GM19397 (cell line): Measurements from ENCODE around the gene ZNF331.

Source experiments
- ATAC-seq: cut with Tn5 transposase; IDR thresholded peaks from one replicate; pipeline ENCODE4 v1.9.1; 2021; ENCODE audit warnings: mild to moderate bottlenecking, moderate library complexity; ENCODE audit not compliant: unreplicated experiment

Gene ZNF331

DNA sequence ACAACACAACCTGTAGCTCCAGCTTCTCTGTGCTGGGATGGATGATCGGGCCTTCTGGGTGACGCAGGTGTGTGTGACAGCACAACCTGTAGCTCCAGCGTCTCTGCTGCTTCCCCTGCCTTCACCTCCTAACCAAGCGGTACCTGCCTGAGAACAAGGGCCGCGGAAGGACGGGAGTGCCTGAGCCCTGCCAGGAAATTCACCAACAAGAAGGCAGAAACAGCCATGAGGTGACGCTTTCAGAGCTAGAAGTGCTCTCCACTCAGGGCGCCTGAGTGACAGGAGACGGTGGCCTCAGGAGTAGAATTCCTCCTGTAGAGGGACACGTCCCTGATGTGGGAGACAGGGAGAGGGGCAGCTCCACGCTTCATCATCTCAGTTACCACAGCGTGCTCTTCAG is 17.4 kb downstream of the ZNF331 start:
- no peak for ATAC-seq

DNA sequence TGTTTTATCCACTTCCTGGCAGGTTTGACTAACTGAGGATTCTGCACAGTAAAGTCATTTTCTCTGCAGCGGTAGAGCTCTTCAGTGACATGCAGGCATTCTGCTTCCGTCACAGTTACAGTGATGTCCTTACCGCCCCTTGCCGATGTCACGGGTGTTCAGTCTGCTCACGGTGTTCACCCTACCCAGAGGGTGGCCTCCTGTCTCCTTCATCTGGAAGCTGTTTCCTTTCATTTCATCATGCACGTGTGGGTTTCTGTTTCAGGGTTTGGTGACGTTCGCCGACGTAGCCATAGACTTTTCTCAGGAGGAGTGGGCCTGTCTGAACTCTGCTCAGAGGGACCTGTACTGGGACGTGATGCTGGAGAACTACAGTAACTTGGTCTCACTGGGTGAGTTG is 33.4 kb downstream of the ZNF331 start:
- no peak for ATAC-seq

DNA sequence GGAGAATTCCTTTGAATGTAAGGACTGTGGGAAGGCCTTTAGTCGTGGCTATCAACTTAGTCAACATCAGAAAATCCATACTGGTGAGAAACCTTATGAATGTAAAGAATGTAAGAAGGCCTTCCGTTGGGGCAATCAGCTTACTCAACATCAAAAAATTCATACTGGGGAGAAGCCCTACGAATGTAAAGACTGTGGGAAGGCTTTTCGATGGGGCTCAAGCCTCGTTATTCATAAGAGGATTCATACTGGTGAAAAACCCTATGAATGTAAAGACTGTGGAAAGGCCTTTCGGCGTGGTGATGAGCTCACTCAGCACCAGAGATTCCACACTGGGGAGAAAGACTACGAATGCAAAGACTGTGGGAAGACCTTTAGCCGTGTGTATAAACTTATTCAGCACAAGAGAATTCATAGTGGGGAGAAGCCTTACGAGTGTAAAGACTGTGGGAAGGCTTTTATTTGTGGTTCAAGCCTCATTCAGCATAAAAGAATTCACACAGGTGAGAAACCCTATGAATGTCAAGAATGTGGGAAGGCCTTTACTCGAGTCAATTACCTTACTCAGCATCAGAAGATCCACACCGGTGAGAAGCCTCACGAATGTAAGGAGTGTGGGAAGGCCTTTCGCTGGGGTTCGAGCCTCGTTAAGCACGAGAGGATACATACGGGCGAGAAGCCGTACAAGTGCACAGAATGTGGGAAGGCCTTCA is 39.2 kb downstream of the ZNF331 start:
- no peak for ATAC-seq

DNA sequence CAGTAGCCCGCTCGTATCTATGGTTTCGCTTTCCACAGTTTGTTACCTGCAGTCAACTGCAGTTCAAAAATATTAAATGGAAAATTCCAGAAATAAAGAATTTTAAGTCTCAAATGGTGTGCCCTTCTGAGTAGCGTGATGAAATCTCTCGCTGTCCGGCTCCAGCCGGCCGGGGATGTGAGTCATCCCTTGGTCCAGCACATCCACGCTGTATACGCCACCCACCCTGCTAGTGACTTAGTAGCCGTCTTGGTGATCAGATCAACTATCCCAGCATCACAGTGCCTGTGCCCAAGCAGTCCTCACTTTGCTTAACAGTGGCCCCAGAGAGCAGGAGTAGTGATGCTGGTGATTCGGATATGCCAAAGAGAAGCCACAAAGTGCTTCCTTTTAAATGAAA is 40.0 kb downstream of the ZNF331 start:
- no peak for ATAC-seq

DNA sequence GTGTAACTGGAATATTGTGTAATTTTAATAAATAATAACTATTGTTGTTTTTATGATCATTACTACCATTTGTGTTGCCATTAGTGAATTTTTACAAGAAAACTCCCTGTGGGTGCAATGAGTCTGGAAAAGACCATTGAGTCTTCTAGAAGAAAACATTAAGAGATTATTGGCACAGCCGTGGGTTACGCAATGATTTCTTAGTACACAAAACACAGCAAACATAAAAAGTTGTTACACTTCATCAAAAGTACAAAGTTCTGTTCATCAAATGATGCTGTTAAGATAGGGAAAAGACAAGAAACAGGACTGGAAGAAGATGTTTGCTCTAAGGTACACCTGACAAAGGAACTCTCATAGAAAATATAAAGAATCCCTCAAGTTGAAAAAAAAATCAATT is 41.6 kb downstream of the ZNF331 start:
- ATAC-seq: no peak

DNA sequence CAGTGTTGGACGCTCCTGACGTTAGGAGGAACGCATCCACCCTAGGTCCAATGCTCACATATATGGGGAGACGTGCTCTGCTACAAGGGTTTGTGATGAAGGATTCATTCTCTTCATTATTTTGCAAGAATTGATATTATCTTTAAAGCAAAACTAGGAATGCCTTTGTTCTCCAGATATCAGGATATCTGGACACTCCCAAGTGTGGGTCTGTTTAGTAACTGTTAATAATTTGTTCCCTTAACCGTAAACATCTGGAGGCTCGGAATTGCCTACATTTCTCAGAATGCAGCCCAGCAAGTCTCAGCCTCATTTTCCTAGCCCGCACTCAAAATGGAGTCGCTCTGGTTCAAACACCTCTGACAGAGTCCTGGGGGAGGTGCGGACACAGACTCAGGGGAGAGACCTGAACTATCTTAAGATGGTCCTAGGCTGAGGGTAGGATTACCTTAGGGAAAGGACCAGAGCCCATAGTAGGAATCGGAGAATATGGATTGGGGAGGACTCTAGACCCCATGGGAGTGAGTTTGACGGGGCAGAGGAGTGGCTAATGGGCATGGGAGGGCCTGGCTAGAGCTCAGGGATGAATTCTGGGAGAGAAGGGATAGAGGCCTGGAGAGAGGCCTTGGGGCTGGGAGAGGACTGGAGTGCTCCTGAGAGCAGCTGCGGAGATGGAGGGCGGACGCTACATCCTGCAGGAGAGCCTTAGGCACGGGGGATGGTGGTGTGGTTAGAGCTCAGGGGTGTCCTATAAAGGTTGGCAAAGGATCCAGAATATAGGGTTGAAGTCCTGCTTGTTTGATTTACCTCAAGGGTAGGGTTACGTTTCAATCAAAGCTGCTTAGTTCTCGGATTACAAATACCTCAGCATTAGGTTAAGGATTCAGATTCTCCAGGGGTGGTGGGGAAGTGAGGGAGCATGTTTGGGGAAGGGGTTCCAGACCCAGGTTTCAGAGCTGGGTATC is 43.2 kb downstream of the ZNF331 start:
- ATAC-seq: no peak

DNA sequence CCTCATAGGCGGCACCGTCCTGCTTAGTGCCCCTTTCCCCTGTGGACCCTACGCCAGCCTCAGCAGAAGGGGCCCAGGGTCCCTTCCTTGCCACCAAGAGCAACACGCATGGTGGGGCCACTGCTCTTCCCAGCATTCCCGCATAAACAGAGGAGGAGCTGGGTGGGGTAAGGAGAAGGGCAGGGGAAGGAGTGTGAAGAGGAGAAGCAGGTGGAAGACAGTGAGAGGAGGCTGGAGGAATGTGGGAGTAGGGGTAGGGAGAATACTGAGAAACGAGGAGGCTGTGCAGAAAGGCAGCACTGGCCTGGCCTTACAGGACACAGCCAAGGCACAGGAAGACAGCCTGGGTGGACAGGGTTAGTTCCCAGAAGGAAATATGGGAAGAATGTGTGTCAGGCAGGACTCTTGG is 43.9 kb downstream of the ZNF331 start:
- no peak for ATAC-seq

DNA sequence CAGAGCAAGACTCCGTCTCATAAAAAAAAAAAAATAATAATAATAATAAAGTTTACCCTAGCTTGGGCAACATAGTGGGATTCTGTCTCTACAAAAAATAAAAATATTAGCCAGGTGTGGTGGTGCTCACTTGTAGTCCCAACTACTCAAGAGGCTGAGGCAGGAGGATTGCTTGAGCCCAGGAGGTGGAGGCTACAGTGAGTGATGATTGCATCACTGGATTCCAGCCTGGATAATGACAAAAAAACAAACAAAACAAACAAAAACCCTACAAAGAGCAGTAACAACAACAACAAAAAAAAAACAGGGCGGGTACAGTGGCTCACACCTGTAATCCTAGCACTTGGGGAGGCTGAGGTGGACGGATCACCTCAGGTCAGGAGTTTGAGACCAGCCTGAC is 45.2 kb downstream of the ZNF331 start:
- ATAC-seq: no peak

DNA sequence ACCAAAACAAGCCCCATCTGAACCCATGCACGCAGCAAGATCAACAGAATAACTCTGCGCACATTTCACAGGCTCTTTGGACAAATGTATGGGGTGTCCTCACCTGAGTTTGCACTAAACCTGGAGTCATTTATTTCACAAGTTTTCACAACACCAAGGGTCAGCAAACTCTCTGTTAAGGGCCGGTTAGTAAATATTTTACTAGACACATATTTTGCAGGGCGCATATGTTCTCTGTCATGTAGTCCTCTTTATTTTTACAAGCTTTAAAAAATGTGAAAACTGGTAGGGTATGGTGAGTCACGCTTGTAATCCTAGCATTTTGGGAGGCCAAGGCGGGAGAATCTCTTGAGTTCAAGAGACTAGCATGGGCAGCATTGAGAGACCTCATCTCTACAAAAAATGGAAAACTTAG is 48.3 kb downstream of the ZNF331 start:
- ATAC-seq: no peak

DNA sequence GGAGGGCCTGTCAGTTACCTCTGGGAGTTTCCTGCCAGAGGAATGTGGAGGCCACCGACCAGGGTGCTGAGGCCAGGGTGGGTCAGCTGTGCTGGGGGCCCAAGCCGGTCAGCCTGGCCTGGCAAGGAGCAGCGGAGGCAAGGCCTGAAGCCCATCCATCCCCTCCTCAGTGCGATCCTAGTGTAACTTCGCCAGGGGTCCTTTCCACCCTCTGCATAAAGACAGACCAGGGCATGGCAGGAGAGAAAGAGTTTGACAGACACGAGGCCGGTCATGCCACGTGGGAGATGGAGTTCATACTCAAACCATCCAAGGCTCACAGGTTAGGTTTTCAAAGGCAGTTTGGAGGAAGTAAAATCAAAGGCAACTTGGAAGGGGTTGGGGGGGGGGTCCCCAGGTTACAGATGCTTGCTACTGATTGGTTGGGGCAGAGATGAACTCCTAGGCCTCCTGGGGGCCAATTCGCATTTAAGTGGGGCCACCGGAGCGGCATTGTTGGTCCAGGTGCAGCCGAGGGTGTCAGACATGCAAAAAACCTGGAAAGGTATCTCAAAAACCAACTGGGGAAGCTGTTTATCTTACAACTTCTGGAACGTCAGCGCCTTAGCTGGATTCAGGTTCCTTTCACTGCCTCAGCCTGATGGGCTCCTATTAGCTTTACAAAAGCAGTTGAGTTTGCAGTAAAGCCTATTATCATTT is 57.0 kb downstream of the ZNF331 start:
- ATAC-seq: no peak

DNA sequence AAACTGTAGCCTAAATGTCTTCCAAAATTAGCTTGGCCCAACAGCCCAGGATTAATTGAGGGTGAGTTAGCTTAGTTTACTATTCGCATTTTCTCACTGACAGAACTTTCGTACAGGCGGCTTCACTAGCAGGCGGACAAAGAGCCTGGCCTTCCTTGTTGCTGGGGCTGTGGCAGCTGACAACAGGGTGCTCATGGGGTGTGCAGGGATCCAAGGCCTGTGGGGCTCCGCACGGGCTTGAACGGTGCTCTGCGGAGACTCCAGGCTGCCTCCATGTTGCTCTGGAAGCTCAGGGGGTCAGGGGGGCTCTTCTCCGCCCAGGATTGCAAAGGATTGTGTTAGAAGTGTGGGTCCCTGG is 57.5 kb downstream of the ZNF331 start:
- no peak for ATAC-seq

DNA sequence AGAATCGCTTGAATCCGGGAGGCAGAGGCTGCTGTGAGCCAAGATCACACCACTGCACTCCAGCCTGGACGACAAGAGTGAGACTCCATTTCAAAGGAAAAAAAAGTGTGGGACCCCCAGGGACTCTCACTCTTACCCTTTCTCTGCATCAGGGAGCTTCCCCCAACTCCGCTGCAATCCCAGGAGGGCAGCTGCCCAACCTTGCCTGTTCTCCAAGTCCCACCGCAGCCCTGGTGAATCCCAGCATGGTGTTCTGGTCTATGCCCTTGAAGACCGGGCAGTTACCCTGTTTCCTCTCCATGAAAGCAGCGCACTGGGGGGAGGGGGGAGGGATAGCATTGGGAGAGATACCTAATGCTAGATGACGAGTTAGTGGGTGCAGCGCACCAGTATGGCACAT is 58.1 kb downstream of the ZNF331 start:
- ATAC-seq: no peak

DNA sequence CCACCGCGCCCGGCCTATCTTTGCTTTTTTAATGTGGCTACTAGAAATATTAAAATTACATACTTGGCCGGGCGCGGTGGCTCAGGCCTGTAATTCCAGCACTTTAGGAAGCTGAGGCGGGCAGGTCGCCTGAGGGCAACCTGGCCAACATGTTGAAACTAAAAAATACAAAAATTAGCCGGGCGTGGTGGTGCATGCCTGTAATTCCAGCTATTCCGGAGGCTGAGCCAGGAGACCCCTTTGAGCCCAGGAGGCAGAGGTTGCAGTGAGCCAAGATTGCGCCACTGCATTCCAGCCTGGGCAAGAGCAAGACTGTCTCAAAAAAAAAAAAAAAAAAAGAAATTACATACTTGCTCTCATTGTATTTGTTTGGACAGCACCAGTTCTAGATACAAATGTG is 59.1 kb downstream of the ZNF331 start:
- ATAC-seq: no peak

DNA sequence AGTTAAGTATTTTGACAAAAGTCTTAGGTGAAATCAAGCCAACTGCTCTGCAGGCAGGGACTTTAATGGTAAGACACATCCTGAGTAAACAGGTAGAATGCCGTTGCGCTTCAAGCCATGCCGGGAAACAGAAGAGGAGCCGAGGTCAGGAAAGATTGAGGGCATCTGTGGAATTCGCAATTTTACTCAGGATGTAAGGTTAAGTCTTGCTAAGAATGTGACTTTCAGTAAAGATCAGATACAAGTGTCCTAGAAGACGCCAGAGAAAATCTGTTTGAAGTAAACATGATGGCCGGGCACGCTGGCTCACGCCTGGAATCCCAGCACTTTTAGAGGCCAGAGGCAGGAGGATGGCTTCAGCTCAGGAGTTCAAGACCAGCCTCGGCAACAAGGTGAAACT is 60.4 kb downstream of the ZNF331 start:
- ATAC-seq: no peak

DNA sequence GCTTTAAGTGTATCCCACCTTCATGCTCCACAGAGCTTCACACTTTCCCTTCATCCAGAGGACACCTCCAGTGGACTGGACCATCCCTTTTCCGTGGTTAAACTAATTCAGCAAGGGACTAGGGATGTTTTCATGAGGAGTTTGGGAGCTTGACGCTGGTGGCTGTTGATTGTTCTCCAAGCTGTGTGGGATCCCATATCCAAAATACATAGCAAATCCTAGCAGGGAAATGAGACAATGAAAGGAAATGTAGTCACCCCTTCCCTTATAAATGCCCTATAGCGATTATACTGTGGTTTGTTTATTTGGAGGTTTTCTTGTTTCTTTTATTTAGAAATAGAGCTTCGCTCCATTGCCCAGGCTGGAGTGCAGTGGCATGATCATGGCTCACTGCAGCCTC is 62.3 kb downstream of the ZNF331 start:
- ATAC-seq: no peak

DNA sequence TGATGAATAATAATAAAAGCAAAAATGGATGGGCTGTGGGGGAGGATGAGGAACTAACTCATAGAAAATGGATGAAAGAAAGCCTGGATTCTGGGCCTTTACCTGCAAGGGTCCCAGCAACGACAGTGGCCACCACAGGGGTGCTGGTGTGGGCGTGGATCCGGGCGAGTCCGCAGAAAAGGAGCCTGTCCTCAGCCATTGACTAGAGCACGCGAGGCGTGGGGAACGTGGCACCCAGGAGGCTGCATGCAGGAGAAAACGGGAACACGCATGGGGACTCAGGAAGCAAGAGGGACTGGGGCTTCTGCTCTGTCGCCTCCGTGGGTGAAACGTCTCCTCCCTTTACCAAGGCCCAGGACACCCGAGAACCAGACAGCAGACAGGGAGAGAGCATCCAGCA is 68.1 kb downstream of the ZNF331 start:
- ATAC-seq: no peak

DNA sequence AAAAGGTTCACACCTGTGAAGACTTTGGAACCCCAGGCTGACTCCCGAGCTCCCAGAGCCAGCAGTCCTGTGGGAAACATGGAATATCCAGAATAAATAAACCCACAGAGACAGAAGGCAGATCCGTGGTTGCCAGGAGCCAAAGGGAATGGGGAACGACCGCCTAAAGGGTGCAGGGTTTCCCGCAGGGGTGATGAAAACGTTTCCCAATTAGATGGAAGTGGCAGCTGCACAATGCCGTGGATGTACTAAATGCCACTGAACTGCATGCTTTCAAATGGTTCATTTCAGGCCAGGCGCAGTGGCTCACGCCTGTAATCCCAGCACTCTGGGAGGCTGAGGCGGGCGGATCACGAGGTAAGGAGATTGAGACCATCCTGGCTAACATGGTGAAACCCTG is 70.4 kb downstream of the ZNF331 start:
- no peak for ATAC-seq

DNA sequence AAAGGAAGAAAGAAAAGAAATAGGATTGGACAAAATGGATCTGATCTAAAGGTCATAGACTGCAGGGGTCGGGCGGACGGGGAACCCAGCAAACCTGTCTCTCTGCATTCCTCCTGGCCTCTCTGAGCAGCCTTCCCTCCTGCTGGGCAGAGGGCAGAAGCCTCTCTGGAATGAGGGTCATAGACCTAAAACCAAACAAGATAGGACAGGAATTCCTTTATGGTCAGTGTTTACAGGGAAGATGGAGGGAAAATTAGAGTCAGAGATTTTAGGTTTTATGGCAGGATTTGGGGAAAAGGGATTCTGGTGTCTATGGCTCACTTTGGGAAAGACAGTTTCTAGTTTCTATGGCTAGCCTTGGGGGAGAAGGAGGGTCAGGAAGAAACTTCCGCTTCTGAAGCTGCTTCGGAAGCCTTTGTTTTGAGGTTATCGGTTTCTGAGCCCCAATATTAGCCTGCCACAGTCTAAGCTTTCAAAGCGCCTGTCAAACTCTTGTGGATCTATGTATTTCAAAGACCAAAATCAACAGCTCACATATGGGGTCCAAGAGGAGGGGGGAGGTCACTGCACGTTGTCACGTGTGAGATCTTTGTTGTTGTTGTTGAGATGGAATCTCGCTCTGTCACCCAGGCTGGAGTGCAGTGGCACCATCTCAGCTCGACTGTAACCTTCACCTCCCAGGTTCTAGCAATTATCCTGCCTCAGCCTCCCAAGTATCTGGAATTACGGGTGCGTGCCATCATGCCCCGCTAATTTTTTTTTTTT is 75.0 kb downstream of the ZNF331 start:
- no peak for ATAC-seq

DNA sequence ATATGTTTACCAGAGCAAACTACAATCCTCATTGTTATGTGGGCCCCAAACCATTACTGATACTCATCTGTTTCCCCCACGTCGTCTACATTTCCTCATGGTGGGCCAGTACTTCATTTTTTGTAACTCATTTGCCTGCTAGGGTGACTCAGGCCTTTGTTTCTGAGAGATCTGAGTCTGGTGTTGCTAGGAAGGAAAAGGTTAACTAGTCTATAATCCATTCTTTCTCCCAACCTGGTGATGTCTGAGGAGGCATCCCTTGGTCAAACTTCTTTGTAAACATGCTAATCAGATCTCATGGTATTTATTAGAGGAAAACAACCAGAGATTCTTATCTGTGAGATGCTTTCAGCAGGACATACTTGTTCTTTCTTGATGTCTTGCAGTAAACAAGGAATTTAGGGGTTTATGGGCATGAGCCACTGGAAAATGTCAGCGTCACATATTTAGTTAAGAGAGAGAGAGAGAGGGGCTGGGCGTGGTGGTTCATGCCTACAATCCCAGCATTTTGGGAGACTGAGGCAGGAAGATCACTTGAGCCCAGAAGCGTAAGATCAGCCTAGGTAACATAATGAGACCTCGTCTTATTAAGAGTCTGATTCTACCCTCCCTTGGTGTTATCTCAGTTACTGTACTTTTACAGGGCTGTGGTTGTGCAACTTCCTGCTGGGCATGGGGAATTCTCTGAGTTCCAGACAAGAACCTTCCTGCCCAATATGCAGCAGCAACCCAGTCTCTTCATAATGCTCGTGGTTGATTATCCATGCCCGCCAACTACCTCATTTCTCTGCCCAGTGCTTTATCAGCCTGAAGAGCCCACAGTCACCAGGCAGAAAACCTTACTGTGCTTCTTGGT is 84.2 kb downstream of the ZNF331 start:
- no peak for ATAC-seq
